ENCODE measurements around the gene HDAC4.

- TF ChIP-seq CTCF (IDR thresholded peaks at IDR 0.05) (no peak), POLR2AphosphoS5 (IDR thresholded peaks at IDR 0.05) (no peak), POLR2A (IDR thresholded peaks at IDR 0.05) (no peak)
Observed at GRCh38 chr2:239246723-239247122, 154.1 kb downstream of the HDAC4 start.
